ENCODE measurements around the gene GRM8.

DNA sequence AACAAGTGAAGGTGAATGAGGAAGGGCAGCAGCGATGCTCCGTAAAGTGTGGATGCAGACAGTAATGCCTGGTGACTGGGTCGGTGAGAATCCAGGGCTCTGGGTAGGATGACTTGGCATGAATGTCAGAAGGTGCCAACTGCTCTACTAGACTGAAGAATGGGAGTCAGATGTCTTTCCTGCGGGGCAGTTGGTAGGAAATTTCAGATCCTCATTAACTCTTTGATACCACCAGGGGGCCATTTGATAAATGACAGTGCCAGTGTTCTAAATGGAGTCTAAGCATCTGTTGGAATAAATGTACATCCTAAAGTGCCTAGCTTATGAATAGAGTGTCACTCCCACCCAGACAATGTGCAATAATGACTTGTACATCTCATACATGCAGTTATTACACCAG lies 462.0 kb downstream of the GRM8 start:
- TF ChIP-seq, protein P1, sequence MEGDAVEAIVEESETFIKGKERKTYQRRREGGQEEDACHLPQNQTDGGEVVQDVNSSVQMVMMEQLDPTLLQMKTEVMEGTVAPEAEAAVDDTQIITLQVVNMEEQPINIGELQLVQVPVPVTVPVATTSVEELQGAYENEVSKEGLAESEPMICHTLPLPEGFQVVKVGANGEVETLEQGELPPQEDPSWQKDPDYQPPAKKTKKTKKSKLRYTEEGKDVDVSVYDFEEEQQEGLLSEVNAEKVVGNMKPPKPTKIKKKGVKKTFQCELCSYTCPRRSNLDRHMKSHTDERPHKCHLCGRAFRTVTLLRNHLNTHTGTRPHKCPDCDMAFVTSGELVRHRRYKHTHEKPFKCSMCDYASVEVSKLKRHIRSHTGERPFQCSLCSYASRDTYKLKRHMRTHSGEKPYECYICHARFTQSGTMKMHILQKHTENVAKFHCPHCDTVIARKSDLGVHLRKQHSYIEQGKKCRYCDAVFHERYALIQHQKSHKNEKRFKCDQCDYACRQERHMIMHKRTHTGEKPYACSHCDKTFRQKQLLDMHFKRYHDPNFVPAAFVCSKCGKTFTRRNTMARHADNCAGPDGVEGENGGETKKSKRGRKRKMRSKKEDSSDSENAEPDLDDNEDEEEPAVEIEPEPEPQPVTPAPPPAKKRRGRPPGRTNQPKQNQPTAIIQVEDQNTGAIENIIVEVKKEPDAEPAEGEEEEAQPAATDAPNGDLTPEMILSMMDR (IDR thresholded peaks at IDR 0.05; ENCODE audit: low read depth, low read length, poor library complexity, severe bottlenecking) = peak; percentile 61
- TF ChIP-seq EZH2phosphoT487 (IDR thresholded peaks at IDR 0.05; ENCODE audit: borderline replicate concordance, low read length) = no peak
